Measurements from ENCODE around the gene SLC35G4.
"Not testable (repeated sequence)": the region's sequence is repeated elsewhere in the genome, so short reads cannot be mapped to it uniquely, and the experiment has no call there.

Gene SLC35G4

DNA sequence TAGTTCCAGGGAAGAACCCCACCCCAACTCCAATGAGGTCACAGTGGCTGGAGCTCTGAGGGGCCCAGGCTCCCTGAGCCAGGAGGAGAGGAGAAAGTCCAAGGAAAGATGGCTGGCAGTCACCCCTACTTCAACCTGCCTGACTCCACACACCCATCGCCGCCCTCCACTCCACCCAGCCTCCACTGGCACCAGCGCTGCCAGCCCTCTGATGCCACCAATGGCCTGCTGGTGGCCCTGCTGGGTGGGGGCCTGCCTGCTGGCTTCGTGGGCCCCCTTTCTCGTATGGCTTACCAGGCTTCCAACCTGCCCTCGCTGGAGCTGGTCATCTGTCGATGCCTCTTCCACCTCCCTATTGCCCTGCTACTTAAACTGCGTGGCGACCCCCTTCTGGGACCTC lies at the start of gene SLC35G4:
Gene SLC35G4 (plus strand): TSS at position 109 of the 400 bp plus-strand sequence. CDS start 0 bp downstream, at position 109.
- DNase-seq (ENCODE audit: low read depth in 2 of 2): not testable (repeated sequence)

DNA sequence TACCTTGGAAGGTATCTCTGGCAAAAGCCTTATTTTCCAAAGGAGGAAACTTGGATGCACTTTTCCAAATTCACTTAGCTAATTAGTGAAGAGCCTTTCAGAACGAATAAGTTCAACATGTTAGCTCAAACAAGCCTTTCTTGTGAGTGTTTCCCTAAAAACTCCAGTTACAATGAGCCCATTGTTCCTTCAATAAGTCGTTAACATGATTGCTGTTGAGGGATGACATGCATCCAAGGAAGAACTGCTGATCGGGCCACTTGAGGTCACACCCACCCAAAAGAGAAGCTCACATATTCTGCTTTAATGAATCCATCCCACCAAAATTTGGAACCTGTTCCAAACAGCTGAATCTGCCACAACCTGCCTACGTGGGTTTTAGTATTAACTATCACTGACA lies 48.1 kb upstream of the SLC35G4 start:
- DNase-seq (ENCODE audit: low read depth in 2 of 2): no peak

DNA sequence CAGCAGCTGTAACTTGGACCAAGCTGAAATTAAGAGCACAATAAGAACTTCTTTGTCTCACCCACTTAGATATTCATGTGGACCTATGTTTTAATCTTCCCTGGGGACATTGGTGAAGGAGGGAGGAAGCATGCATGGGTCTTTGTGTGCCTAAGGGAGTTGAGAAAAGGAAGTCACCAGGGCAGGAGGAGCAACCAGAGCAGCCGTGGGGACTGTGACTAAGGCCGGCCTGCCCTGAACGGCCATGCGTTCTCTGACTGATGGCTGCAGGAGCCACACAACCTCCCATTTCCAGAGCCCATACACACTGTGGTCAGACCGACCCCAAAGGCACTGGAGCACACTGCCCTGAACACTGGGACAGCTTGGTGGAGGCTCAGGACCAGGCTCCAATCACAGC lies 43.7 kb upstream of the SLC35G4 start:
- no peak for DNase-seq (ENCODE audit: low read depth in 2 of 2)

DNA sequence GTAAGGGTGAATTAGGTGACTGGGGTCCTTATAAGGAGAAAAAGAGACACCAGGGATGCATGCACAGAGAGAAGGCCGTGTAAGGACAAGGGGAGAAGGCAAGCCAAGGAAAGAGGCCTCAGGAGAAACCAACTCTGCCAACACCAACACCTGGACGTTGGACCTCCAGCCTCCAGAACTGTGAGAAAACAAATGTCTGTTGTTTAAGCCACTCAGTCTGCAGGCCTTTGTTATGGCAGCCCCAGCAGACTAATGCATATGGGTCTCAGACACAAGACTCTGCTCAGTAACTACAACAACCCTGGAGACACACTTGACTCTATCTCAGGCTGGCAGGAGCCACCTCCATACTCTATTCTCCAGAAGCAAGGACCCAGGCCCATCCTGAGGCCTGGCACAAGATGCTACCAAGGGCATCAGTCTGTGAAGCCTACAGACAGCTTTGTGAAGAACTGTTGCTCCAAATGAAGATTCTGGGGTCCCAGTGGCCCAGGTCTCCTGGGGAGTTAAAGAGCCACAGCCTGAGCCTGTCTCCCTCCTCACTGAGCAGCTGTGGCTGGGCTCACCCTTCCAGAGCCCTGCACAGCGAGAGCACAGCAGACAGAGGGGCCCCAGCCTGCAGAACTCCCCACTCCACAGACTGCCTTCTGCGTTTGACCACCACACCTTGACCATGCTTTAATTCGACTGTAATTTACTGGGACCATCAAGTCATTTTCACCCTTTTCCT lies 43.0 kb upstream of the SLC35G4 start:
- no peak for DNase-seq (ENCODE audit: low read depth in 2 of 2)

DNA sequence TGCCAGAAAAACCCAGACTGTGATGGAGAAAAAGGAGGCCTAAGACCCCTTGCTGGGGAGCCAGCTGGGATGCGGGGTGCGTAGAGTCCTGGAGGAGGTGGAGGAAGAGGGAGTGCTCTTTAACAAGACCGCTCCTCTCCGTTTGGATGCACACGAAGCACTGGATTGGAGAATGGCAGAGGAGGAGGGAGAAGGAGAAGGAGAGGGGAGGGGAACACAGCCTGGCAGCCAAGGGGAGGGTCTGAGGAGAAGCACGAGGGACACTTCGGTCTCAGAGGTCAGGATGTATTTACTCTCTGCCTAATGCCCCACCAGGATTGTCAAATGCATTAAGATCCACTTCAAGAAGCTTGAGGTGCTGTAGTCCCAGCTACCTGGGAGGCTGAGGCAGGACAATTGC lies 42.0 kb upstream of the SLC35G4 start:
- no peak for DNase-seq (ENCODE audit: low read depth in 2 of 2)

DNA sequence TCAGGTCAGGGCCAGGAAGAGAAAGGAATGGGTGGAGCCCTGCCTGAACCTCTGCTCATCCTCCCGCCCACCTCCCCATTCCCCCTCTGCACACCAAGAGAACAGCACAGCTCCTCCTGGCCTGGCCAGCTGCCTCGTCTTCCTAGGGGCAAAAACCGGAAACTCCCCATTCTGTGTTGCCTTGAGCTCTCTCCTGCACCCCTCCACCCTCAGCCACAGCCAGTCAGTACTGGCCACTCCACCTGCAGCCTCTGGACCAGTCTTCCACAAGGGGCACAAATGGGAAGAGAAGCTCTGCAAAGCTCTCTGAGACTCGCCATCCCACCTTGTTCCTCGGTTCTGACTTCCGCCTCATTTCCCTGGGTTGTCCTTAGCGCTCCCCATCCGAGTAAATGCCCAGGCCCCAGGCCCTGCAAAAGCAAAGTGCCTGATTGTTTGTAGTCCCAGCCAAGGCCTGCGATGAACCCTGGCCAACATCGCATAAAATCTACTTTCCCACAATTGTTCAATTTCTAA lies 39.3 kb upstream of the SLC35G4 start:
- DNase-seq (ENCODE audit: low read depth in 2 of 2): no peak

DNA sequence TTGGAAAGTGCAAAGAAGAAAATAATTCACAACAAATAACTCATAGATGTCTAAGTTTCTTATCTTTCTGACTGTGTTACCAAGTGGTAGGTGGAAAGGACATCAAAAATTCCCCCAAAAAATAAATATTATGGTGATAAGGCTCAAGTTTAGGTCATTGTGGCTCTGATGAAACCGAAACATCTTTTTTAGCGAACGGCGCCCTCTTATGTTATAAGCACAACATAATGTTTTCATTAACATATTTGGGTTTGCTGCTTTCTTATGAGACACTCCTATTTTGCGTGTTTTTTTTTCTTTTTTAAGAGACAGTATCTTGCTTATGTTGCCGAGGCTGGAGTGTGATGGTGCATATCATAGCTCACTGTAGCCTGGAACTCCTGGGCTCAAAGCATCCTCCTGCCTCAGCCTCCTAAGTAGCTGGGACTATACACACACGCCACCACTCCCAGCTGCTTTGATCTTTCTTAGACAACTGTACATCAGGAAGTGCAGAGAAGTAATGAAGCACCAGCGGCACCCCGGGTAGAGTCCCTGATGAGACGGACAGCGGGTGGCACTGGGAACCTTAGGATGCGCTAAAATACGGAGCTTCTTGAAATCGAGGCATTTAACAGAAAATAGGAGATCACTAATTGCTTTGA lies 38.5 kb upstream of the SLC35G4 start:
- no peak for DNase-seq (ENCODE audit: low read depth in 2 of 2)

DNA sequence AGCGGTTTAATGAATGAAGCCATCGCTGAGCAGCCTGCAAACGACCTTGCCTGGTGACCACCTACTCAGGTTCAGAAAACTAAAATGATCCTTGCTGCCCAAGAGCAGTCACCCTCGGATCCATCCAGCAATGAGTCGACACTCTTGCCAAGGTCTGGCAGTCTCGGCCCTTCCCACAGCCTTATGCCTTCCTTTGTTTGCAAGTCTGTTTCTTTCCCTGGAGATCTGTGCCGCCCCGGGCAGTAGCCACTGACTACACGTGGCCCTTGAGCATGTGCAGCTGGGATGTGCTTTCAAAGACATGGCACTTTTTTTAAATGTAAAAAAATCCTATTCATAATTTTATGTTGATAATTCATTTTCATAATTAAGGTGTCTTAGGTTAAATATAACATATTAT lies 37.2 kb upstream of the SLC35G4 start:
- DNase-seq (ENCODE audit: low read depth in 2 of 2): no peak

DNA sequence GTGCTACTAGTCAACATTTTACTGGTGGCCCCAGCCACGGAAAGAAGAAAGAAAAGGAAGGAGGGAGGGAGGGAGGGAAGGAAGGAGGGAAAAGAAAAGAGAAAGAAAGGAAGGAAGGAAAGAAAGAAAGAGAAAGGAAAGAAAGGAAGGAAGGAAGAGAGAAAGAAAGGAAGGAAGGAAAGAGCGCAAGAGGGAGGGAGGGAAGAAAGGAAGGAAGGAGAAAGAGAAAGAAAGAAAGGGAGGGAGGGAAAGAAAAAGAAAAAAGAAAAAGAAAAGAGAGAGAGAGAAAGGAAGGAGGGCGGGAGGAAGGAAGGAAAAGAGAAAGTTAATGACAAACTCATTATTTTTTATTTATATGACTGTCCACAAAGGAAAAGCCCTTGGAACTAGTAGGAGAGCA lies 34.9 kb upstream of the SLC35G4 start:
- no peak for DNase-seq (ENCODE audit: low read depth in 2 of 2)

DNA sequence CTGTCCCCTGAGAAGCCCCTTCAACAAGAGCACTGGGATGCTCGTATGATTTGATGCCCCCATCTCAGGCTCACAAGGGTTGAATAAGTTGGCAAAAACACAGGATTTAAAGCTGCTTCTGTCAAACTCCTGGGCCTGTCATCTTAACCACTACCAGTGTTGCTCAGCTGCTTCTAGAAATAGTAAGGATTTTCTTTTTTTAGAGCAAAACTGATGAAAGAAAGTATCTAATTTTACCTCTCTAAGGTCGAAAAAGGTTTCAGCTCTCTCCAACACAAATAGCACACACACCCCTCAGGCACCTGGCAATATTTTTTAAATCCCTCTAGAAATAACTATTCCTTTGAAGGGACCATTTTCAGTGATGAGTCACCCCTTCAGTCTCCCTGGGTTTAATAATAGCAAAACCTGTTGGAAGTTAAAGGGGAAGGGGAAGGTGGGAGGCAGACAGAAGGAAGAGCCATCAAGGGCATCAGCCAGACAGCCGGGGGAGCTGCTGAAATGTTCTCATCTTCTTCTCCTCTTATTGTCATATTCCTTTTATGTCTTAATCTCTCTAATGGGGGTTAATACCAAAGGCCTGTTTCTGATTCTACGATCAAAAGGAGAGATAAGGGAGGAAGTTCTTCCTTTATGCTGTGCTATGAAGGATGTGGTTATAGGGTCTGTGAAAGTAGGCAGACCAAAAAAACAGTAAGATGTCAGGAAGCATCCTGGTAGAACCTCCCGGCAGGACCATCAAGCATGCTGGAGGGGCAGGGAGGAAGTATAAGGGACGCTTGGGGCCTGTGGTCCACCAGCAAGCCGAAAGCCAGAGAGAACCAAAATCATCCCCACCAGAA lies 31.9 kb upstream of the SLC35G4 start:
- DNase-seq (ENCODE audit: low read depth in 2 of 2): no peak

DNA sequence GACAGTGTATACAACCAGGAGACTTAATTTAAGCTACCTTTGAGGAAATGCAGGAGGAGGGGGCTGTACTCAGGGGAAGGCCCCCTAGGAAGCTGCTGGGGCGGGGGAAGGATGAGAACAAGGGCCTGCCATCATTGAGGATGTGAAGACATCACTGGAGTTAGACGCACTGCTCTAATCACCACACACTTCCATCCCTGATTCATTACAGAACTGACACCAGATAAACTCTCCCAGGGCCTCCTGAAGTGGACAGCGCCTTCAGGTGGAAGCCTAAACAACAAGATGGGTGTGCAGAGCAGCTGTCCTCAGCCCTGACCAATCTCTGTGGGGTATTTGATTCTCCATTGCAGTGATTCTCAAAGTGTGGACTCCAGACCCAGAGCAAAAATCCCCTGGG lies 30.6 kb upstream of the SLC35G4 start:
- DNase-seq (ENCODE audit: low read depth in 2 of 2): no peak

DNA sequence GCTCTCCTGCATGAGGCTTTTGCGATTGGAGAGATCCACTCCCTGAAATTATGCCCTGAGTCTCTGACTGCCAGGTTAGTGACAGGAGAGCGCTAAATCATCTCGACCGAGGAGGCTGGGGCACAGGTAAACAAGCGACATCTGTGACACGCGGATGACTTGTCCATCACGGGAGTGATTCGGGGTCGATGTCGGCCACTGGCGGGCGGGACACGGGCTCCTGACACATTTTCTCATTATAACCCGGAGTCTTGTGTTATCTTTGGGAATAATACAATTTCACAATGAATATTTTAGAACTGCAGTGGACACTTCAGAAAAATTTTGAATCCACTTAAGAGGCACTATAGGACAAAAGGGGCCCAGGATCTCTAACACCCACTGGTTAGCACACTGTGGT lies 29.5 kb upstream of the SLC35G4 start:
- DNase-seq (ENCODE audit: low read depth in 2 of 2): no peak

DNA sequence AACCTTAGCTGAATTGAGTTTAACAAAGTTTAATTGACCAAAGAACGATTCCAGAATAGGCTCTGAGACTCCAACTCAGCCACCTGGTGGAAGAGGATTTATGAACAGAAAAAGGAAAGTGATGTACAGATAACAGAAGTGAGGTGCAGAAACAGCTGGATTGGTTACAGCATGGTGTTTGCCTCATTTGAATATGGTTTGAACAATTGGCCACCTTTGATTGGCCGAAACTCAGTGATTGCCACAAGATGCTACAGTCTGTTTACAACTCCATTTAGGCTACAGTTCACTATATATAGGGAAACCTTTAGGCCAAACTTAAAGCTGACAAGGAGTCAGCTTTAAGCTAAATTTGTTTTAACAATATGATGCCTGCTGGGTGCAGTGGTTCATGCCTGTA lies 28.1 kb upstream of the SLC35G4 start:
- no peak for DNase-seq (ENCODE audit: low read depth in 2 of 2)

DNA sequence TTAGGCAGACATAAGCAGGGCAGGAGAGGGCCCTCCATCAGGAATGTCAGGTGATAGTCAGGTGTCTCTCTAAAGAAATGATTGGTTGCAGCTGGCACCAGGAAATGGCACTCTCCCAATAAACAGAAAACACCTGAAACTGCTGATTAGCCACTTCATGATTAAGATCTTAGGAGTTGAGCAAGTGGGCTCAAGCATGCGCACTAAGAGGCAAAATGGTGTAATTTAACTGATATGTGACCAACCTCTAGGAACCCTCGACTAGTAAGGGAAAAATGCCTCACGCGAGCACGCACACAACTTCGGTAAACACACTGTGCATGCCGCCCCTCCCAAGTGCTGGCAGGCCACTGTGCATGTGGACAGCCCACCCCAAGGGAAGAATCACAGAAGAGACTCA lies 23.8 kb upstream of the SLC35G4 start:
- no peak for DNase-seq (ENCODE audit: low read depth in 2 of 2)

DNA sequence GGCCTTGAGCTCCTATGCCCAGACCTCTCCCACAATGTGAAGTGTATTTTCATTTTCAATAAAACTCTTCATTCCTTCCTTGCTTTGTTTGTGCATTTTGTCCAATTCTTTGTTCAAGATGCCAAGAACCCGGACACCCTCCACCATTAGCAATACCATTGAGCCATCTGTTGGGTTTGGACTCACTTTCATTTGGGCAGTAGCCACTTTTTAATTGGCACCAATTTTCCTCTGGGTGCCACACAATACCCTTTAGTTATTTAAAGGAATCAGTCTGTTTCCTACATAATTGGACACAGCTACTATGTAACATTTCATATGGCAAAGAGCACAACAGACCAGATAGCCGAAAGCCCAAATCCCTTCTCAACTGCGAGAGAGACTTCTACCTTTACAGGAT lies 22.5 kb upstream of the SLC35G4 start:
- no peak for DNase-seq (ENCODE audit: low read depth in 2 of 2)

DNA sequence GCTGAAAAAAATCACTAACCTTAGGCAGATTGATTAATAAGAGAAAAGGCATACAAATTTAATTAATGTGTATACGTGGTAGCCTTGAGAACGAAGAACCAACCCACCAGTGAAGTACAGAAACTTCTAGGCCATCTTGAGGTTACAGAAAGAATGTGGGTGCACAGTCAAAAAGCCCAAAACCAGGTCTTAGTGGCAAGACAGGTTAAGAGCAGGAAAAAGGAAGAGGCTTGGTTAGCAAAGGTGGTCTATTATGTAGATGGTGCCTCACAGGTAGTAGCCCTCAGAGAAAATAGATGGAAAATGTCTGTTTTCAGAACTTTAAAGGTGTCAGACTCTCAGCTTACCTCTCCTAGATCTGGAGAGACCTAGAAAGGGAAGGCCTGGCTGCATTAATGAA lies 22.0 kb upstream of the SLC35G4 start:
- no peak for DNase-seq (ENCODE audit: low read depth in 2 of 2)

DNA sequence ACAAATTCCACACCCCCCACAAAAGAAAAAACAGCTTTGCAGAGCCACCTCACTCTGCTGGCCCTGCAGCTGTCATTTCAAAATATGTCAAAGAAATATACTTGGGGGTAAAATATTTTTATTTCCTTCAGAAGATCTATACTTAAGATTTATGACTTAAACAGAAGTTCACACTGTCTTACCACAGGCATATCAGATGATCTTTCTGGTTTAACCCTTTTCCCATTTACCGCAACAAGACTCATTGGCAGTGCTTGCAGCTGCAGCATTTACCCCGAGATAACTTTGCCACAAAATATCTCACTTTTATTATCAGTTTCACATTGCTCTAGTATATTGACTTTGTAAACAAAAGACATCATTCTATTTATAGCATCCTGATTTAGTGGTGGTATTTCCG lies 21.6 kb upstream of the SLC35G4 start:
- DNase-seq (ENCODE audit: low read depth in 2 of 2): no peak

DNA sequence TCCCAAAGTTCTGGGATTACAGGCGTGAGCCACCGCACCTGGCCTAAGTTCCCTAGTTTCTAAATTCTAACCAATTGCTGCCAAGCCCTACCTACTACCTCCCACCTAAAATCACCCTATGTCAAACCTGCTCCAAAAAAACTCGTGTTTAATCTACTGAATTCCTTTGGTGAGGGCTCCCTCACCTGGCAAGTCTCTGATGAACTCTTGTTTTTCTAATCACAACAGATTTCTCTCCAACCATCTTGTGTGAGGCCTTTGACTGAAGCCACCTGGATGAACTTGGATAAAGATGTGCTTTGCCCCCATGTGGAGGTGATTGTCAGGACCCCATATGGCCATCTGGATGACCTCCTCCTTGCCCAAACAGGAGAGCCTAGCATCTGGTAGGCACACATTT lies 17.4 kb upstream of the SLC35G4 start:
- DNase-seq (ENCODE audit: low read depth in 2 of 2): no peak

DNA sequence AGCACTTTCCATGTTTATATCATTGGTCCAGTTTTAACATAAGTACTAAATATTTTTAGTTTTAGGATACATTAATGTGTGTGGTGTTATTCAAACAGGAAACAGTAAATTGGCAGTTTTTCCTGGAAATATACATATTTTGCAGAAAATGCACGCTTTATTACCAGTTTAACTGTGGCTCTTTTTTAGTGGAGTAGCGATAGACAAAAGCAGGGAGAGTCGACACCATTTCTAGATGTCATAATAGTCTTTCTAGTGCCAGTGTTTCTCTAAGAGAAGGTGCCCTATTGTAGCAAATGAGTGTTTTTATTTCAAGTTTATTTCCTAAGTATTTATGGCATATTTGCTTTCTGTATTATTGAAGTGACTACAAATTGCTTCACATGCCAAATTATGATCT lies 9.1 kb upstream of the SLC35G4 start:
- no peak for DNase-seq (ENCODE audit: low read depth in 2 of 2)

DNA sequence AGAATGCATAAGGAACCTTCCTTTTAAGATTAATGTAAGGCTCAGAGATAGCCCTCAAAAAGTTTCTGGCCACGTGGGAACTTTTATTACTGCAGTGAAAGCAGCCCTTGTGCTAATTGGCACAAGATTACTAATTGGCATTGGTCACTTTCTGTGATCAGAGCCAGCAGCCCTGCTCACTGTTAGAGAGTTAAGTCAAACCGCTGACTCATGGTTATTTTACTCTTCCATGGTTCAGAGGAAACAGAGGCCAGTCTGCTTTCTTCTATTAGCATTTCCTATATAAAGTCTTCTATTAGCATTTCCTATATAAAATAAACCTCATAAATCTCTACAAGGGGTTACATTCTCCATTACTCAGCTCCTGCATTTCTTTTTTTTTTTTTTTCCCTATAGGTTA lies 1.5 kb upstream of the SLC35G4 start:
- no peak for DNase-seq (ENCODE audit: low read depth in 2 of 2)

DNA sequence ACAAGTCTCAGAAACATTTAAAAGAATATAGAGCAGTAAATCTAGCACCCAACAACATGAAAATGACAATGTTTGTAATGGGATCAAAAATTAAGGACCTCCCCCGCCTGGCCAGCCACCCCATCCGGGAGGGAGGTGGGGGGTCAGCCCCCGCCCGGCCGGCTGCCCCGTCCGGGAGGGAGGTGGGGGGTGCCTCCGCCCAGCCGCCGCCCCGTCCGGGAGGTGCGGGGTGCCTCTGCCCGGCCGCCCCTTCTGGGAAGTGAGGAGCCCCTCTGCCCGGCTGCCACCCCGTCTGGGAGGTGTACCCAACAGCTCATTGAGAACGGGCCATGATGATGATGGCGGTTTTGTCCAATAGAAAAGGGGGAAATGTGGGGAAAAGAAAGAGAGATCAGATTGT lies 778 bp upstream of the SLC35G4 start:
- DNase-seq (ENCODE audit: low read depth in 2 of 2): not testable (repeated sequence)

DNA sequence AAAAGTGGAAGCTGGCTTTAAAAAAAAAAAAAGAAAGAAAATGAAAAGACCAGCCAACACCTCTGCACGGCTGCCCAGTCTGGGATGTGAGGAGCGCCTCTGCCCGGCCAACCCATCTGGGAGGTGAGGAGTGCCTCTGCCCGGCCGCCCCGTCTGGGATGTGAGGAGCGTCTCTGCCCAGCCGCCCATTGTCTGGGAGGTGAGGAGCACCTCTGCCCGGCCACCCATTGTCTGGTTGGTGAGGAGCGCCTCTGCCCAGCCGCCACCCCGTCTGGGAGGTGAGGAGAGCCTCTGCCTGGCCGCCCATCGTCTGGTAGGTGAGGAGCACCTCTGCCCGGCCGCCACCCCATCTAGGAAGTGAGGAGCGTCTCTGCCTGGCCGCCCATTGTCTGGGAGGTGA lies 3.7 kb downstream of the SLC35G4 start:
- DNase-seq (ENCODE audit: low read depth in 2 of 2): not testable (repeated sequence)

DNA sequence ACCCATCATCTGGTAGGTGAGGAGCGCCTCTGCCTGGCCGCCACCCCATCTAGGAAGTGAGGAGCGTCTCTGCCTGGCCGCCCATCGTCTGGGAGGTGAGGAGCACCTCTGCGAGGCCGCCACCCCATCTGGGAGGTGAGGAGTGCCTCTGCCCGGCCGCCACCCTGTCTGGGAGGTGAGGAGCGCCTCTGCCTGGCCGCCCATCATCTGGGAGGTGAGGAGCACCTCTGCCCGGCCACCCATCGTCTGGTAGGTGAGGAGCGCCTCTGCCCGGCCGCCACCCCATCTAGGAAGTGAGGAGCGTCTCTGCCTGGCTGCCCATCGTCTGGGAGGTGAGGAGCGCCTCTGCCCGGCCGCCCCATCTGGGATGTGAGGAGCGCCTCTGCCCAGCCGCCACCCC lies 4.2 kb downstream of the SLC35G4 start:
- DNase-seq (ENCODE audit: low read depth in 2 of 2): not testable (repeated sequence)
